WTC11 (cell line): ENCODE data around the gene CARD9. TPM values are rescaled to one million over a fixed set of nuclear protein-coding genes. Genes with fewer than 3 reads are reported as not detected.

ENCODE experiments used
- ATAC-seq: fragments of 200-7000 bp; cut with Tn5 transposase; 2 replicates; pipeline ENCODE4 v1.10.0; 2021; ENCODE audit warnings: mild to moderate bottlenecking, moderate library complexity
- CTCF ChIA-PET: fragments of 300-600 bp; sonication (Branson Sonifier 250); formaldehyde crosslinking; loops from one replicate; lab custom pipeline; 2021; ENCODE audit warnings: antibody characterized with exemption; lab: Charles Lee
- POLR2A ChIA-PET: fragments of 350-600 bp; sonication (Branson Sonifier 250); formaldehyde crosslinking; loops from one replicate; lab custom pipeline; 2021; ENCODE audit warnings: antibody characterized with exemption; lab: Charles Lee
- DNase-seq: peaks from one replicate; pipeline ENCODE4 v3.0.0; 2021; ENCODE audit warnings: low spot score
- H3K27ac Mint-ChIP-seq: 2 replicates; pipeline ENCODE4 v1.8.0; 2021; ENCODE audit warnings: mixed read lengths
- H3K27me3 Mint-ChIP-seq: 2 replicates; pipeline ENCODE4 v1.8.0; 2021; ENCODE audit warnings: low read depth, mild to moderate bottlenecking, moderate library complexity, mixed read lengths
- H3K36me3 Mint-ChIP-seq: 2 replicates; pipeline ENCODE4 v1.8.0; 2021; ENCODE audit warnings: mixed read lengths
- H3K4me1 Mint-ChIP-seq: 2 replicates; pipeline ENCODE4 v1.8.0; 2022; ENCODE audit warnings: mixed read lengths
- H3K4me3 Mint-ChIP-seq: 2 replicates; pipeline ENCODE4 v1.8.0; 2021; ENCODE audit warnings: mild to moderate bottlenecking, moderate library complexity, mixed read lengths
- H3K9me3 Mint-ChIP-seq: 2 replicates; pipeline ENCODE4 v1.8.0; 2021; ENCODE audit warnings: mixed read lengths
- CTCF ChIP-seq: fragments of 200-600 bp; IDR thresholded peaks from 2 replicates; pipeline ENCODE4 v1.8.0; 2022; ENCODE audit warnings: antibody characterized with exemption
- E2F5 ChIP-seq: sonication (generic); formaldehyde crosslinking; IDR thresholded peaks from 2 replicates; pipeline ENCODE4 v1.8.1; 2022; ENCODE audit warnings: mild to moderate bottlenecking, moderate library complexity, missing genetic modification reagents
- JAZF1 ChIP-seq: fragments of 250-450 bp; sonication (Bioruptor Pico); IDR thresholded peaks from 2 replicates; pipeline ENCODE4 v1.9.0; 2021; ENCODE audit warnings: moderate library complexity, mild to moderate bottlenecking, inconsistent platforms
- KAT7 ChIP-seq: sonication (generic); formaldehyde crosslinking; IDR thresholded peaks from 2 replicates; pipeline ENCODE4 v1.8.1; 2023; ENCODE audit warnings: missing genetic modification reagents, mild to moderate bottlenecking, borderline replicate concordance
- MAX ChIP-seq: sonication (generic); formaldehyde crosslinking; IDR thresholded peaks from 2 replicates; pipeline ENCODE4 v1.8.0; 2022; ENCODE audit warnings: mild to moderate bottlenecking, missing genetic modification reagents
- NR3C1 ChIP-seq: sonication (generic); formaldehyde crosslinking; conservative IDR thresholded peaks from 2 replicates; pipeline ENCODE4 v1.8.1; 2023; ENCODE audit warnings: low read depth, mild to moderate bottlenecking, missing genetic modification reagents
- OVOL2 ChIP-seq: fragments of 250-450 bp; sonication (Bioruptor Pico); IDR thresholded peaks from 2 replicates; pipeline ENCODE4 v1.9.0; 2021; ENCODE audit warnings: mild to moderate bottlenecking, borderline replicate concordance
- SMAD3 ChIP-seq: sonication (generic); formaldehyde crosslinking; IDR thresholded peaks from 2 replicates; pipeline ENCODE4 v1.8.0; 2022; ENCODE audit warnings: missing genetic modification reagents, mild to moderate bottlenecking, borderline replicate concordance
- TEAD4 ChIP-seq: sonication (generic); formaldehyde crosslinking; IDR thresholded peaks from 2 replicates; pipeline ENCODE4 v1.8.0; 2022; ENCODE audit warnings: mild to moderate bottlenecking, missing genetic modification reagents
- ZNF138 ChIP-seq: sonication (generic); formaldehyde crosslinking; conservative IDR thresholded peaks from 2 replicates; pipeline ENCODE4 v1.8.1; 2022; ENCODE audit warnings: mild to moderate bottlenecking, moderate library complexity, missing genetic modification reagents
- ZNF219 ChIP-seq: sonication (generic); formaldehyde crosslinking; IDR thresholded peaks from 2 replicates; pipeline ENCODE4 v1.8.0; 2023; ENCODE audit warnings: missing genetic modification reagents, mild to moderate bottlenecking, borderline replicate concordance
- ZNF423 ChIP-seq: fragments of 250-450 bp; sonication (Bioruptor Pico); IDR thresholded peaks from 2 replicates; pipeline ENCODE4 v2.1.2; 2022; ENCODE audit warnings: mild to moderate bottlenecking, moderate library complexity
- ZSCAN18 ChIP-seq: fragments of 250-450 bp; sonication (Bioruptor Pico); IDR thresholded peaks from 2 replicates; pipeline ENCODE4 v2.1.2; 2022; ENCODE audit warnings: mild to moderate bottlenecking, moderate library complexity
- total RNA-seq: library from RNA; stranded (reverse); gene quantifications from 3 replicates; pipeline ENCODE4 v1.2.3, GENCODE V29; 2021
- TF ChIP-seq, protein P1 (sequence below): sonication (generic); formaldehyde crosslinking; IDR thresholded peaks from 2 replicates; pipeline ENCODE4 v1.8.1; 2023; ENCODE audit warnings: mild to moderate bottlenecking, missing genetic modification reagents
- TF ChIP-seq, protein P2 (sequence below): fragments of 250-450 bp; sonication (Bioruptor Pico); IDR thresholded peaks from 2 replicates; pipeline ENCODE4 v1.9.0; 2021; ENCODE audit warnings: moderate library complexity, mild to moderate bottlenecking, inconsistent platforms, borderline replicate concordance
- TF ChIP-seq, protein P3 (sequence below): sonication (generic); formaldehyde crosslinking; conservative IDR thresholded peaks from 2 replicates; pipeline ENCODE4 v1.8.1; 2022; ENCODE audit warnings: mild to moderate bottlenecking, missing genetic modification reagents

CARD9 gene
- total RNA-seq, 1 experiment from 2014 or later, result 0.96 TPM

GRCh38 chr9:136331556-136332481 lies 41.6 kb downstream of the CARD9 start (continued):
- TF ChIP-seq ZNF138 (CRISPR knock-in tag) (no peak), E2F5 (CRISPR knock-in tag) (no peak), SMAD3 (CRISPR knock-in tag) (no peak), ZNF219 (CRISPR knock-in tag) (no peak), MAX (CRISPR knock-in tag) (no peak), KAT7 (CRISPR knock-in tag) (no peak), NR3C1 (CRISPR knock-in tag) (no peak), CTCF (no peak), ZSCAN18 (CRISPR knock-in tag) (no peak), OVOL2 (CRISPR knock-in tag) (no peak), JAZF1 (CRISPR knock-in tag) (no peak), TEAD4 (CRISPR knock-in tag) (no peak)
- TF ChIP-seq, protein P1, sequence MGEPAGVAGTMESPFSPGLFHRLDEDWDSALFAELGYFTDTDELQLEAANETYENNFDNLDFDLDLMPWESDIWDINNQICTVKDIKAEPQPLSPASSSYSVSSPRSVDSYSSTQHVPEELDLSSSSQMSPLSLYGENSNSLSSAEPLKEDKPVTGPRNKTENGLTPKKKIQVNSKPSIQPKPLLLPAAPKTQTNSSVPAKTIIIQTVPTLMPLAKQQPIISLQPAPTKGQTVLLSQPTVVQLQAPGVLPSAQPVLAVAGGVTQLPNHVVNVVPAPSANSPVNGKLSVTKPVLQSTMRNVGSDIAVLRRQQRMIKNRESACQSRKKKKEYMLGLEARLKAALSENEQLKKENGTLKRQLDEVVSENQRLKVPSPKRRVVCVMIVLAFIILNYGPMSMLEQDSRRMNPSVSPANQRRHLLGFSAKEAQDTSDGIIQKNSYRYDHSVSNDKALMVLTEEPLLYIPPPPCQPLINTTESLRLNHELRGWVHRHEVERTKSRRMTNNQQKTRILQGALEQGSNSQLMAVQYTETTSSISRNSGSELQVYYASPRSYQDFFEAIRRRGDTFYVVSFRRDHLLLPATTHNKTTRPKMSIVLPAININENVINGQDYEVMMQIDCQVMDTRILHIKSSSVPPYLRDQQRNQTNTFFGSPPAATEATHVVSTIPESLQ (CRISPR knock-in tag), result no peak
- TF ChIP-seq, protein P2, sequence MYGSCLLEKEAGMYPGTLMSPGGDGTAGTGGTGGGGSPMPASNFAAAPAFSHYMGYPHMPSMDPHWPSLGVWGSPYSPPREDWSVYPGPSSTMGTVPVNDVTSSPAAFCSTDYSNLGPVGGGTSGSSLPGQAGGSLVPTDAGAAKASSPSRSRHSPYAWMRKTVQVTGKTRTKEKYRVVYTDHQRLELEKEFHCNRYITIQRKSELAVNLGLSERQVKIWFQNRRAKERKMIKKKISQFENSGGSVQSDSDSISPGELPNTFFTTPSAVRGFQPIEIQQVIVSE (CRISPR knock-in tag), result no peak
- TF ChIP-seq, protein P3, sequence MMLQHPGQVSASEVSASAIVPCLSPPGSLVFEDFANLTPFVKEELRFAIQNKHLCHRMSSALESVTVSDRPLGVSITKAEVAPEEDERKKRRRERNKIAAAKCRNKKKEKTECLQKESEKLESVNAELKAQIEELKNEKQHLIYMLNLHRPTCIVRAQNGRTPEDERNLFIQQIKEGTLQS, result no peak

GRCh38 chr9:136331030-136331429 lies 42.4 kb downstream of the CARD9 start:
- no peak for ATAC-seq
- POLR2A ChIA-PET, result no interaction called here
- Mint-ChIP-seq H3K27ac (no peak overlapping the region), H3K4me1 (peaks cover 7% of the 10 kb centered on the region), H3K9me3 (no peaks in the 10 kb centered on the region), H3K27me3 (no peaks in the 10 kb centered on the region), H3K4me3 (no peak overlapping the region), H3K36me3 (no peaks in the 10 kb centered on the region)
- TF ChIP-seq ZNF423 (CRISPR knock-in tag), result no peak
- CTCF ChIA-PET, result interaction anchor here (0.6 to 1.0 kb wide), 2 partner anchors 11 to 89 kb away, joined by 3 to 4 read pairs; no protein-coding TSS in a partner anchor
- DNase-seq, result no peak
